ENCODE measurements around the gene FHIP2A.

Gene FHIP2A

DNA sequence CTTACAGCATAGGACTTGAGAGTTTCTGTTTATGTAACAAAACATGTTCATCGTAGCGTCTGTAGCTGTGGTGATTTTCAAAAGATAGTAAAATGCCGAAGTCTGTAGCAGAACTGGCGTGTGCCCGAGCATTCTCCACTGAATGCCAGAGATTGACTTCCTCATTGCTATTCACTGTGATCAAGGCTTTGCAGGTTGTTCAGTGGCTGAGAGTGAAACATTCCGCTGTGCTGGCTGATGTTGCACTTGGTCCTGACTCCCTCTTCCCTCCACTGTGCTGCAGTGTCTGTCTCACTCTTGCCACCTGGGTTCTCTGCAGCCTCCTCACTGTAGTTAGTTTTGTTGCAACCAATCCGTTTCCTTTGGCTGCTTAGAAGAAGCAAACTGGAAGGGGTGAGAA is 37.6 kb downstream of the FHIP2A start:
- no peak for DNase-seq

DNA sequence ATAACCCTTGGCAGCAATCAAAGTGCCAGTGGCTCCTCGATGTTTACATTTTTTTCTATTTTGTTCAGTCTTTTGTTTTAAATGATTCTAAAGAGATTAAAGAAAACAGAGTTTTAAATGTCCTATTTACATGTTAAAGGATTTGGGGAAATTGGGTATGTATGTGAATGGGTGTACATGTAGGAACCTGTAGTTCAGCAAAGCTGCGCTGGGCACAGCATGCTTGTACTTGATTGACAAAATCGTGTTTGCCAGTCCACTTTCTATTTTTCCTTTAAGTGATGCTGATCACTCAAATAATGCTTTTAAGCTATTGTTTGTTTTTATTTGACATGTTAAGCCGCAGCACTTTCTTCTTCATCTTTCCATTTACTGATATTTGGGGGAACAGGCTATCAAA is 40.9 kb downstream of the FHIP2A start:
- DNase-seq, result no peak

DNA sequence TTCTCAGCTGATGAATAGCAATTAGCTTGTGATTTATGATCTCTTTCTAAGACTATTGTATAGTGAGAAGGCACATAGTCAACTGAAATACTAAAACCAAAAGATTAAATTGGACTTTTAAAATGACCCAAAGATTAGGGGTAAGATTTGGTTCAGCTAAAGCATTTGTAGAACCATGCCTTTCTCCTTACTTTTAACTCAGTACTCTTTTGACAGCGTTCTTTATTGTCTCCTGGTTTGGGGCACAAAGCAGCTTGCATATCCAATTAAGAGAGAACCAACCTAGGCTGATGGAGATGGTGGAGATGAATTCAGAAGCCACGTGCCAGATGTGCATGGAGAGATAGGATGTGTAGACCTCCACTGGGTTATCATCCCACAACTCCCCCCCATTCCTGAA is 45.8 kb downstream of the FHIP2A start:
- DNase-seq, result no peak

DNA sequence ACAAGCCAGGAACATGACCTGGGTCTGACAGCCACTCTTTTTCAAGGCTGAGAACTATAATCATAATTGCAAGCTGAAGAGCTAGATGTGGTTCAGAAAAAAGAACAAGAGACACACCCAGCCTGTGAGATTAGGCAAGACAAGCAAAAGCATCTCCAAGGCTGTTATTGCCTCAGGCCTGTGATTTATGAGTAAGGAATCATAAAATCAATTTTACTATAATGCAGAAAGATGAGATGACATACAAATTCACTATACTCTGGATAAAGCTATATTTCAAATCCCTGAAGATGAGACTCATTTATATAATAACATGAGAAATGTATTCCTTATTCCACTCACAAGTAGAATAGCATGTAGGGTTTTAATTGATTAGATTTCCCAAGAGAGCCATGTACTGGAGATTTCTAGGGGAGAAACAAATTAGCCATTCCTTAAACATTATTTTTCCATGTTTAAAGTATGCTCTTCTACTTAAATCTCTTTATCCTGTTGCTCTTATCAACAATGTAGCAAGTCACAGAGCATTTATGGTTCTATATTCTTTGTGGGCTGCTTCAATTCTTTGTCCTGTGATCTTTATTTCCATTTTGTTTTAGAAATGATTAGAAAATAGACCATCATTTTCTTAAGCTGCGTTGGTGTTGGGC is 47.4 kb downstream of the FHIP2A start:
- no peak for DNase-seq

DNA sequence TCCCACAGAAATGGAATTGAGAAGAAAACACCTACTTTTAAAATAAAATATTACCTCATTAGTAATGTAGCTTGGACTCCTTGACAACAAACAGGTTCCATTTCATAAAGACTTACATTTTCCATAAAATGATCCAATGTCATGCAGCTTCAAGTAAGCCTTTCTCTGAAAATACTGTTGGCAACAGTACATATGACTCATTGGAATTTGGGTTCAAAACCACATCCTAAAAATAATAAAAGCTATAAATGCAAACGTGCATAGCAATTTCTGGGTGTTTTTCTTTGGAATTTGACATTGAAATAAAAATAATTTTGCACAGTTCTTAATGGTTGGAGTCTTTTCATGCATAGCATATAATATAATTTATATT is 47.9 kb downstream of the FHIP2A start:
- DNase-seq, result no peak

DNA sequence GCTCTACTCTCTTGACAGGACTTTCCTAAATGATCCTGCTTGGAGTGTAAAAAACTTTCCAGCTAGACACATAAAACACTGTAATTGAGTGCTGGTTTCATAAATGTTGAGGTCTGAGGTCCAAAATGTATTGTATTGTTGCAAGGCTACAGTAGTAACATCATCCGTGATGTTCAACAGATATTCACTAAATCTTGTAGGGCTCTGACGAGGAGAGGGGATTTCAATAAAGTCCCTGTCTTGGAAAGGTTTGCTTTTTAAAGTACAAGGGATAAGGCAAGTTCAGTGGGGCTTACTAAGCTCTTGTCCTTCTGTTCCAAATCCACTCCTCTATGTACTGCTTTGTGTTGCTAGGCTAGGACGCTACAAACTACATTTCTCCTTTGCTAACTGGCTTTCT is 48.9 kb downstream of the FHIP2A start:
- DNase-seq, result no peak

DNA sequence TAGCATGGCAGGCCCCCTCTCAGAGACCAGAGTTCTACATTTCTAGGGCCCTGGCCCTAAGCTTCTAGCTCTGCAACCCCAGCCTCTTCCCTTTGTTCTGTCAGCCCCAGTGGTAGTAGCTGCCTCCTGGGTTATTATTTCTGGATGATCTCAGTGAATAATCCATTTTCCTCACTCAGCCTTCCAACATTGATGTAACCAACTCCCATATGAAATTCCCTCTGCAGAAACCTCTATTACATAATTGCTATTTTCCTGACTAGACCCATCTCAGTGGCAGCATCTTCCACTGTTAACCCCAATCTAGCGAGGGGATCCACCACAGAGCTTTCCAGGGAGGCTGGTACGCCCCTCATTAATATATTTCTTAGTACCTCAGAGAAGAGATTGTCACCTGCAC is 49.8 kb downstream of the FHIP2A start:
- no peak for DNase-seq

Measured in effector CD8-positive, alpha-beta T cell (primary cell).